HepG2 (cell line): ENCODE measurements around the gene FNDC3B. TPM values are rescaled to one million over a fixed set of nuclear protein-coding genes. Genes with fewer than 3 reads are reported as not detected.
A peak's percentile ranks its signal among the peaks of the same experiment; 100 is the strongest.

Experiments used
- CC2D1A ChIP-seq: sonication (generic); formaldehyde crosslinking; IDR thresholded peaks from 2 replicates; pipeline ENCODE4 v1.8.1; 2023; ENCODE audit warnings: mild to moderate bottlenecking, missing genetic modification reagents
- FLYWCH1 ChIP-seq: sonication (generic); formaldehyde crosslinking; IDR thresholded peaks from 2 replicates; pipeline ENCODE4 v1.8.1; 2023; ENCODE audit warnings: mild to moderate bottlenecking, missing genetic modification reagents
- JARID2 ChIP-seq: sonication (generic); formaldehyde crosslinking; IDR thresholded peaks from 2 replicates; pipeline ENCODE4 v1.8.1; 2023; ENCODE audit warnings: missing genetic modification reagents, inconsistent platforms; ENCODE audit not compliant: insufficient replicate concordance
- MBNL3 ChIP-seq: fragments of 250-450 bp; sonication (Bioruptor Pico); conservative IDR thresholded peaks from 2 replicates; pipeline ENCODE4 v1.8.0; 2022; ENCODE audit warnings: mild to moderate bottlenecking, inconsistent platforms
- MIER3 ChIP-seq: IDR thresholded peaks from 2 replicates; pipeline ENCODE4 v1.6.1; 2016; ENCODE audit warnings: missing compliant biosample characterization, borderline replicate concordance
- MYNN ChIP-seq: sonication (generic); formaldehyde crosslinking; IDR thresholded peaks from 2 replicates; pipeline ENCODE4 v1.4.0; 2020; ENCODE audit warnings: mild to moderate bottlenecking, low read depth, missing genetic modification reagents
- RFX1 ChIP-seq: fragments of 450-650 bp; IDR thresholded peaks from 2 replicates; pipeline ENCODE4 v1.6.1; 2017
- TBL1XR1 ChIP-seq: fragments of 150-350 bp; IDR thresholded peaks from 2 replicates; pipeline ENCODE4 v1.6.1; 2014; ENCODE audit warnings: borderline replicate concordance, low read length; ENCODE audit not compliant: partially characterized antibody
- TCF7 ChIP-seq: sonication (generic); IDR thresholded peaks from 2 replicates; pipeline ENCODE4 v1.6.1; 2016; ENCODE audit warnings: antibody characterized with exemption, low read depth
- TEAD2 ChIP-seq: sonication (generic); formaldehyde crosslinking; IDR thresholded peaks from 2 replicates; pipeline ENCODE4 v1.9.0; 2021; ENCODE audit warnings: missing genetic modification reagents
- TMF1 ChIP-seq: sonication (generic); formaldehyde crosslinking; IDR thresholded peaks from 2 replicates; pipeline ENCODE4 v1.8.1; 2022; ENCODE audit warnings: low read depth, missing genetic modification reagents
- ZBTB33 ChIP-seq: sonication (generic); formaldehyde crosslinking; IDR thresholded peaks from 2 replicates; pipeline ENCODE4 v1.4.0; 2020; ENCODE audit warnings: missing genetic modification reagents
- ZKSCAN5 ChIP-seq: sonication (generic); formaldehyde crosslinking; IDR thresholded peaks from 2 replicates; pipeline ENCODE4 v1.5.1; 2020; ENCODE audit warnings: mild to moderate bottlenecking, missing genetic modification reagents
- ZNF180 ChIP-seq: sonication (generic); formaldehyde crosslinking; IDR thresholded peaks from 2 replicates; pipeline ENCODE4 v1.4.0; 2020; ENCODE audit warnings: low read depth, missing genetic modification reagents, borderline replicate concordance
- ZNF414 ChIP-seq: sonication (generic); formaldehyde crosslinking; IDR thresholded peaks from 2 replicates; pipeline ENCODE4 v1.5.0; 2020; ENCODE audit warnings: missing genetic modification reagents
- ZNF749 ChIP-seq: sonication (generic); formaldehyde crosslinking; IDR thresholded peaks from 2 replicates; pipeline ENCODE4 v1.8.0; 2022; ENCODE audit warnings: mild to moderate bottlenecking, missing genetic modification reagents, moderate library complexity, borderline replicate concordance
- ZNF772 ChIP-seq: sonication (generic); formaldehyde crosslinking; IDR thresholded peaks from 2 replicates; pipeline ENCODE4 v1.5.0; 2020; ENCODE audit warnings: mild to moderate bottlenecking, missing genetic modification reagents
- ZNF878 ChIP-seq: sonication (generic); formaldehyde crosslinking; IDR thresholded peaks from 2 replicates; pipeline ENCODE4 v1.8.1; 2023; ENCODE audit warnings: mild to moderate bottlenecking, missing genetic modification reagents, moderate library complexity
- ZSCAN21 ChIP-seq: sonication (generic); formaldehyde crosslinking; IDR thresholded peaks from 2 replicates; pipeline ENCODE4 v1.8.0; 2022; ENCODE audit warnings: mild to moderate bottlenecking, missing genetic modification reagents, moderate library complexity, borderline replicate concordance
- polyA plus RNA-seq, 8 experiments: library from polyadenylated mRNA; depleted of rRNA in 3 of 8; stranded (reverse) in 7 of 8; unstranded in 1 of 8; fragments of >200 nt; fragmentation: Illumina TruSeq in 4 of 8; extraction: Trizol in 4 of 8; gene quantifications; 2 replicates each; pipeline versions ENCODE4 v1.2.1 to v1.2.3, GENCODE V29; 2011 to 2016; ENCODE audit warnings: low read depth in 4 of 8, missing spikeins in 1 of 8, mixed read lengths in 1 of 8; ENCODE audit not compliant: insufficient read depth in 1 of 8
- total RNA-seq, 5 experiments: library from RNA; depleted of rRNA; stranded (reverse); fragments of >200 nt; fragmentation: Illumina TruSeq; extraction: Trizol; gene quantifications; 2 replicates each; pipeline ENCODE4 v1.2.3, GENCODE V29; 2016; ENCODE audit warnings: low read depth in 1 of 5
- TF ChIP-seq, protein P1 (sequence below): sonication (generic); formaldehyde crosslinking; IDR thresholded peaks from 2 replicates; pipeline ENCODE4 v1.4.0; 2020; ENCODE audit warnings: missing genetic modification reagents, mild to moderate bottlenecking, borderline replicate concordance
- TF ChIP-seq, protein P2 (sequence below): sonication (generic); formaldehyde crosslinking; conservative IDR thresholded peaks from 2 replicates; pipeline ENCODE4 v1.8.0; 2022; ENCODE audit warnings: mild to moderate bottlenecking, moderate library complexity, missing genetic modification reagents
- TF ChIP-seq, protein P3 (sequence below): sonication (generic); formaldehyde crosslinking; IDR thresholded peaks from 2 replicates; pipeline ENCODE4 v1.4.0; 2020; ENCODE audit warnings: missing genetic modification reagents

Gene FNDC3B
- total and polyA plus RNA-seq, 2 of the 13 experiments (the other 11 are each of a cell fraction or from before 2014, with no cell fraction given) = 74.8 to 103 TPM

- TF ChIP-seq, protein P1, sequence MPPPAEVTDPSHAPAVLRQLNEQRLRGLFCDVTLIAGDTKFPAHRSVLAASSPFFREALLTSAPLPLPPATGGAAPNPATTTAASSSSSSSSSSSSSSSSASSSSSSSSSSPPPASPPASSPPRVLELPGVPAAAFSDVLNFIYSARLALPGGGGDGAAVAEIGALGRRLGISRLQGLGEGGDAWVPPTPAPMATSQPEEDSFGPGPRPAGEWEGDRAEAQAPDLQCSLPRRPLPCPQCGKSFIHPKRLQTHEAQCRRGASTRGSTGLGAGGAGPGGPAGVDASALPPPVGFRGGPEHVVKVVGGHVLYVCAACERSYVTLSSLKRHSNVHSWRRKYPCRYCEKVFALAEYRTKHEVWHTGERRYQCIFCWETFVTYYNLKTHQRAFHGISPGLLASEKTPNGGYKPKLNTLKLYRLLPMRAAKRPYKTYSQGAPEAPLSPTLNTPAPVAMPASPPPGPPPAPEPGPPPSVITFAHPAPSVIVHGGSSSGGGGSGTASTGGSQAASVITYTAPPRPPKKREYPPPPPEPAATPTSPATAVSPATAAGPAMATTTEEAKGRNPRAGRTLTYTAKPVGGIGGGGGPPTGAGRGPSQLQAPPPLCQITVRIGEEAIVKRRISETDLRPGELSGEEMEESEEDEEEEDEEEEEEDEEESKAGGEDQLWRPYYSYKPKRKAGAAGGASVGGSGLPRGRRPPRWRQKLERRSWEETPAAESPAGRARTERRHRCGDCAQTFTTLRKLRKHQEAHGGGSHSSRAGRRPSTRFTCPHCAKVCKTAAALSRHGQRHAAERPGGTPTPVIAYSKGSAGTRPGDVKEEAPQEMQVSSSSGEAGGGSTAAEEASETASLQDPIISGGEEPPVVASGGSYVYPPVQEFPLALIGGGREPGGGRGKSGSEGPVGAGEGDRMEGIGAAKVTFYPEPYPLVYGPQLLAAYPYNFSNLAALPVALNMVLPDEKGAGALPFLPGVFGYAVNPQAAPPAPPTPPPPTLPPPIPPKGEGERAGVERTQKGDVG (CRISPR knock-in tag) = no peak
- TF ChIP-seq ZNF878 (CRISPR knock-in tag) (peak; percentile 66; the same call in 1 of the 2 replicates), ZNF180 (no peak), ZSCAN21 (peak; percentile 47; the same call in 1 of the 2 replicates), FLYWCH1 (no peak), ZNF414 (no peak), TCF7 (peak; percentile 94), MIER3 (CRISPR knock-in tag) (0 out of 2 replicates have a peak, but pooled peaks have one; percentile 35), ZKSCAN5 (no peak), TEAD2 (no peak), TMF1 (CRISPR knock-in tag) (no peak), ZNF772 (CRISPR knock-in tag) (no peak), JARID2 (CRISPR knock-in tag) (no peak), MBNL3 (CRISPR knock-in tag) (no peak), MYNN (CRISPR knock-in tag) (no peak), RFX1 (no peak), CC2D1A (no peak), ZNF749 (CRISPR knock-in tag) (no peak; the same call in 1 of the 2 replicates), ZBTB33 (CRISPR knock-in tag) (0 out of 2 replicates have a peak, but pooled peaks have one; percentile 29), TBL1XR1 (no peak)
- TF ChIP-seq, protein P2, sequence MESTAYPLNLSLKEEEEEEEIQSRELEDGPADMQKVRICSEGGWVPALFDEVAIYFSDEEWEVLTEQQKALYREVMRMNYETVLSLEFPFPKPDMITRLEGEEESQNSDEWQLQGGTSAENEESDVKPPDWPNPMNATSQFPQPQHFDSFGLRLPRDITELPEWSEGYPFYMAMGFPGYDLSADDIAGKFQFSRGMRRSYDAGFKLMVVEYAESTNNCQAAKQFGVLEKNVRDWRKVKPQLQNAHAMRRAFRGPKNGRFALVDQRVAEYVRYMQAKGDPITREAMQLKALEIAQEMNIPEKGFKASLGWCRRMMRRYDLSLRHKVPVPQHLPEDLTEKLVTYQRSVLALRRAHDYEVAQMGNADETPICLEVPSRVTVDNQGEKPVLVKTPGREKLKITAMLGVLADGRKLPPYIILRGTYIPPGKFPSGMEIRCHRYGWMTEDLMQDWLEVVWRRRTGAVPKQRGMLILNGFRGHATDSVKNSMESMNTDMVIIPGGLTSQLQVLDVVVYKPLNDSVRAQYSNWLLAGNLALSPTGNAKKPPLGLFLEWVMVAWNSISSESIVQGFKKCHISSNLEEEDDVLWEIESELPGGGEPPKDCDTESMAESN (CRISPR knock-in tag) = peak; percentile 54; the same call in 1 of the 2 replicates
- TF ChIP-seq, protein P3, sequence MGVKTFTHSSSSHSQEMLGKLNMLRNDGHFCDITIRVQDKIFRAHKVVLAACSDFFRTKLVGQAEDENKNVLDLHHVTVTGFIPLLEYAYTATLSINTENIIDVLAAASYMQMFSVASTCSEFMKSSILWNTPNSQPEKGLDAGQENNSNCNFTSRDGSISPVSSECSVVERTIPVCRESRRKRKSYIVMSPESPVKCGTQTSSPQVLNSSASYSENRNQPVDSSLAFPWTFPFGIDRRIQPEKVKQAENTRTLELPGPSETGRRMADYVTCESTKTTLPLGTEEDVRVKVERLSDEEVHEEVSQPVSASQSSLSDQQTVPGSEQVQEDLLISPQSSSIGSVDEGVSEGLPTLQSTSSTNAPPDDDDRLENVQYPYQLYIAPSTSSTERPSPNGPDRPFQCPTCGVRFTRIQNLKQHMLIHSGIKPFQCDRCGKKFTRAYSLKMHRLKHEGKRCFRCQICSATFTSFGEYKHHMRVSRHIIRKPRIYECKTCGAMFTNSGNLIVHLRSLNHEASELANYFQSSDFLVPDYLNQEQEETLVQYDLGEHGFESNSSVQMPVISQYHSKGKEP = no peak
Measured at GRCh38 chr3:172083995-172084409, 44.6 kb downstream of the FNDC3B start (continued).
